Heart left ventricle (tissue), 16 donors: ENCODE results near the gene CAMTA1. TPM values are rescaled to one million over a fixed set of nuclear protein-coding genes. Genes with fewer than 3 reads are reported as not detected.

ENCODE experiments used
- ATAC-seq, 4 donors: fragments of 200-7000 bp; cut with Tn5 transposase; one replicate each; pipeline ENCODE4 v1.9.1; 2020 to 2022; ENCODE audit warnings: moderate library complexity in 4 of 4, mild to moderate bottlenecking in 3 of 4, moderate number of reproducible peaks in 1 of 4
- DNase-seq, 5 donors: peaks; one replicate each; pipeline ENCODE4 v3.0.0-alpha.2; 2020
- H3K27ac ChIP-seq, 12 donors: fragments of 200-600 bp; sonication (generic) in 4 of 12; one replicate each; pipeline versions ENCODE4 v1.5.0 to v1.8.0; 2016 to 2022; ENCODE audit warnings: mild to moderate bottlenecking in 2 of 12
- H3K27me3 ChIP-seq, 9 donors: fragments of 200-600 bp; sonication (generic) in 2 of 9; one replicate each; pipeline versions ENCODE4 v1.5.1 to v1.8.0; 2016 to 2022; ENCODE audit warnings: mild to moderate bottlenecking in 3 of 9
- H3K36me3 ChIP-seq, 9 donors: fragments of 200-600 bp; sonication (generic) in 2 of 9; one replicate each; pipeline versions ENCODE4 v1.5.0 to v1.8.0; 2018 to 2022; ENCODE audit warnings: mild to moderate bottlenecking in 2 of 9
- H3K4me1 ChIP-seq, 12 donors: fragments of 200-600 bp; sonication (generic) in 4 of 12; one replicate each; pipeline versions ENCODE4 v1.5.0 to v1.8.0; 2016 to 2022; ENCODE audit warnings: mild to moderate bottlenecking in 3 of 12
- H3K4me3 ChIP-seq, 12 donors: fragments of 200-600 bp; sonication (generic) in 4 of 12; one replicate each; pipeline versions ENCODE4 v1.5.0 to v1.8.0; 2017 to 2022; ENCODE audit warnings: mild to moderate bottlenecking in 9 of 12, moderate library complexity in 4 of 12
- H3K9me3 ChIP-seq, 12 donors: fragments of 200-600 bp; sonication (generic) in 4 of 12; one replicate each; pipeline versions ENCODE4 v1.5.0 to v1.8.0; 2016 to 2022; ENCODE audit warnings: mild to moderate bottlenecking in 1 of 12
- POLR2A ChIP-seq, 2 donors: fragments of 450-650 bp; IDR thresholded peaks; one replicate each; pipeline ENCODE4 v1.6.1; 2017; ENCODE audit warnings: antibody characterized with exemption in 2 of 2, mild to moderate bottlenecking in 2 of 2, moderate library complexity in 2 of 2
- WGBS, 4 donors: extraction: QIAGEN DNeasy Blood & Tissue Kit in 2 of 4; methylation state at CpG; one replicate each; pipeline versions ENCODE4 v1.1.5 to v1.1.7; 2013 to 2018; 5-methylcytosine and 5-hydroxymethylcytosine counted together
- intact Hi-C, 10 donors: fragments of 100-400 bp; cut with DNase I; formaldehyde crosslinking; loops; one replicate each; pipeline versions ENCODE4 v1.11.1 to v1.14.2; 2022
- polyA plus RNA-seq, 2 donors: library from polyadenylated mRNA; stranded (reverse); fragments of 200-250 nt; gene quantifications; one replicate each; pipeline ENCODE4 v1.2.3, GENCODE V29; 2013
- total RNA-seq, 9 donors: library from RNA; depleted of rRNA in 2 of 9; stranded (reverse); fragments of >200 nt in 2 of 9; fragmentation: NEBNext Ultra II Directional in 3 of 9; extraction: Animal tissue kit (Norgen Biotek cat#: 25700) in 3 of 9; gene quantifications; one replicate each; pipeline versions ENCODE4 v1.1.0 to v1.2.4, GENCODE V29; 2016 to 2023
- TF ChIP-seq, protein P1 (sequence below), 12 donors: fragments of 200-600 bp; sonication (generic) in 4 of 12; IDR thresholded peaks; one replicate each; pipeline versions ENCODE4 v1.5.0 to v1.8.0; 2018 to 2022; ENCODE audit warnings: antibody characterized with exemption in 12 of 12, mild to moderate bottlenecking in 5 of 12
- donor health status: ischemic (EF 13 %, LVEDD 7.1; RV severe dilation, severe dysfunction).
- donor health status: healthy with polysubstance abuse.
- donor health status: DM: no; HTN: yes; CAD: no.
- donor health status: DM: no; HTN: no; CAD: no.
- donor health status: ischemic (EF 25% LVEDD 6.9; RV normal size, moderate dysfunction).
- donor health status: ischemic (EF 25% LVEDD 5.7; RV mildly dilated, moderate dysfunction).
- donor health status: healthy.
- donor health status: DM: yes; HTN: yes; CAD: no.
- donor health status: ischemic (EF 35%, LVEDD 5.7; RV mildly dilated, moderate dysfunction).
- donor health status: nonischemic (EF 11% LVEDD 7.7; RV severe dilation, severe dysfunction).
- donor health status: DM: yes; HTN: yes; CAD: no.
- donor health status: PGD.
- donor health status: ischemic (EF 29% LVEDD 5.4; RV normal size, mild dysfunction).
- donor health status: nonischemic (EF 23%, LVEDD 6.1; RV moderate dilation, normal function).

Gene CAMTA1
- total and polyA plus RNA-seq, 11 donors, result 114 to 303 (median 137) TPM

DNA sequence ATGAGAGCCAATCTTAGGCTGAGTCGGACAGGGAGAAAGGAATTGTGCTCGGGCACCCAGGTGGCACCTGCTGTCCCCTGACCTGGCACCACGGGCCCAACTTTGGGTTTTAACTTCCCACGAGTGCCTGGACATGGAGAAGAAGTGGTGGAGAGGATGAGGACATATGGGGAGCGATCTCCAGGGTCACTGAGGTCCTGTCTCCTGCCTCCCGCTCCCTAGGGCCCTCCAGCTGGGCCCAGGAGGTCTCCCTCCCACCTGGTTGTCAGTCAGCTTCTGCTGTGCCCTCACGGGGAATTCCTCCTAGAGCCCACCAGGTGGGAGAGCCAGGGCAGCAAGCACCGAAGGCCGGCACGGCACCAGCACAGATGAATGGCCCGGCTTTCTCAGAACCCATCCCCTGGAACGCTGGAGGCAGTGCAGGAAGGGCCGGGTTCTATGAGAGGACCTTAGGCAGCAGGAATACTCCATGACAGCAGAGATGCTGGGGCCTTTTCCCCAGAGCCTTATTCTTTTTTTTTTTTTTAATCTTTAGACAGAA is 435.5 kb downstream of the CAMTA1 start:
- Histone ChIP-seq H3K27me3 (peaks cover 0 to 5% (median 0%) of the 10 kb centered on the region in 9 donors), H3K36me3 (no peaks in the 10 kb centered on the region), H3K4me1 (no peaks in the 10 kb centered on the region), H3K9me3 (peaks cover 0 to 2% (median 0%) of the 10 kb centered on the region in 12 donors), H3K27ac (peak overlapping the region in 1 of 12 donors; percentile 38), H3K4me3 (no peak overlapping the region)
- no peak for TF ChIP-seq POLR2A (IDR thresholded peaks at IDR 0.05)
- TF ChIP-seq, protein P1, sequence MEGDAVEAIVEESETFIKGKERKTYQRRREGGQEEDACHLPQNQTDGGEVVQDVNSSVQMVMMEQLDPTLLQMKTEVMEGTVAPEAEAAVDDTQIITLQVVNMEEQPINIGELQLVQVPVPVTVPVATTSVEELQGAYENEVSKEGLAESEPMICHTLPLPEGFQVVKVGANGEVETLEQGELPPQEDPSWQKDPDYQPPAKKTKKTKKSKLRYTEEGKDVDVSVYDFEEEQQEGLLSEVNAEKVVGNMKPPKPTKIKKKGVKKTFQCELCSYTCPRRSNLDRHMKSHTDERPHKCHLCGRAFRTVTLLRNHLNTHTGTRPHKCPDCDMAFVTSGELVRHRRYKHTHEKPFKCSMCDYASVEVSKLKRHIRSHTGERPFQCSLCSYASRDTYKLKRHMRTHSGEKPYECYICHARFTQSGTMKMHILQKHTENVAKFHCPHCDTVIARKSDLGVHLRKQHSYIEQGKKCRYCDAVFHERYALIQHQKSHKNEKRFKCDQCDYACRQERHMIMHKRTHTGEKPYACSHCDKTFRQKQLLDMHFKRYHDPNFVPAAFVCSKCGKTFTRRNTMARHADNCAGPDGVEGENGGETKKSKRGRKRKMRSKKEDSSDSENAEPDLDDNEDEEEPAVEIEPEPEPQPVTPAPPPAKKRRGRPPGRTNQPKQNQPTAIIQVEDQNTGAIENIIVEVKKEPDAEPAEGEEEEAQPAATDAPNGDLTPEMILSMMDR (IDR thresholded peaks at IDR 0.05), result no peak
- intact Hi-C loops, result loop anchor here in 4 of 10 donors (5.0 kb wide), 1 partner anchor 427 kb away; no protein-coding TSS in a partner anchor
- WGBS, 4 donors, result 83 to 93% (median 89%) methylated on average over 10 to 13 of the region's 13 CpGs
- ATAC-seq (no peak), DNase-seq (no peak)

DNA sequence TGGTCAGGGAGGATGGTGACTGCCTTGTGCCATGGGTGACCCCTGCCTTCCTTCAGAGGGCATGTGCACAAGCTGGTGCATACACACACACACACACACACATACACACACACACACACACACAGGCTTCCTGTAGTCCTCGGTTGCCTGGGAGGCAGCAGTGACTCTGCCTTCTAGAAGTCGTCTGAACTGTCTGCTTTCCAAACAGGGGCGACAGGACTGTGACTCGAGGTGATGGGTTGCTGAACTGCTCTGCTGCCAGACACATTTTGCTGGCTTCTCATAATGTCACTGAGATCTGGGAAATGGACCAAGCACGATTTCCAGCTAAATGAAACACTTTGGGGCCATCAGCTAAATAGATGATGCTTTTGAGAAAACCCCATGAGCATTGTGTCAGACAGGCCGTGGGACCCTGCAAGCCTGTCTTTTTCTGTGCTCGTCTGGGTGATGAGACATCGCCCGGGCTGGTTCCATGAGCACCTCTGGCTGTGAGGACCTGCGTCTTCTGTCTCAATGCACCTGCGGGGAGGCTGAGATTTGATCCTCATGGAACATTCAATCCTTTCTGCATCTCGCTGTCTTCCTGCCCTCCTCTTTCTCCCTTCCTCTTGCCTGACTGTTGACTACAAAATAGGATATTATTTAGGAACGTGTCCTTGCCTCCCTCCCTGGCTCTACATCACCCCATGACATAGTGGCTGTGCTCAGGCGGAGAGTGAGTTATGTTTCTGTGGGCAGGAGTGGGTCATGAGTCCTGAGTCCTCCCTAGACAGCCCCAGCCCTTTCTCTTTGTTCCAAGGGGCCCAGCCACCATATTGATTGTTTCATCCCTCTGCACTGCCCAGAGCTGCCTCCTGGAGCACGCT is 436.8 kb downstream of the CAMTA1 start:
- no peaks in the 10 kb centered on the region for H3K36me3 ChIP-seq
- WGBS, 4 donors, result 73 to 76% (median 75%) methylated on average over 13 to 15 of the region's 15 CpGs
- DNase-seq (no peak), ATAC-seq (no peak)
- peaks cover 0 to 2% (median 0%) of the 10 kb centered on the region in 12 donors for H3K9me3 ChIP-seq
- no peak overlapping the region for H3K27ac ChIP-seq
- H3K4me3 ChIP-seq, result no peak overlapping the region
- H3K27me3 ChIP-seq, result no peaks in the 10 kb centered on the region
- intact Hi-C loops, result loop anchor here in 4 of 10 donors (5.0 kb wide), 1 partner anchor 425 kb away; no protein-coding TSS in a partner anchor
- H3K4me1 ChIP-seq, result no peaks in the 10 kb centered on the region
- TF ChIP-seq, protein P1 (IDR thresholded peaks at IDR 0.05), result no peak
- TF ChIP-seq POLR2A (IDR thresholded peaks at IDR 0.05), result no peak

DNA sequence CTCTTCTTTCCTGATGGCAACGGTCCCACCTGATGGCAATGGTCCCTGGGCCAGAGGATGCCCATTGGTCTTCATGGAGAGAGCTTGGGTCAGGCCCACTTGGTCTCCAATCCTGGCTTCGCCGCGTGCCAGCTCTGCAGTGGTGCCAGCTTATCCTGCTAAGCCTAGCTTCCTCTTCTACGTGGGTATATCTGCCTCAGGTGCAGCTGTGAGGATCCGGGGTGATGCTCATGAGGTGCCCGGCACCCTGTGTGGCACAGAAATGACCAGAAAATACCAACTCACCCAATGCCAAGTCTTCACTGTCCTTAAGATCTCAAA is 437.4 kb downstream of the CAMTA1 start:
- Histone ChIP-seq H3K4me1 (no peaks in the 10 kb centered on the region), H3K9me3 (peaks cover 0 to 2% (median 0%) of the 10 kb centered on the region in 12 donors), H3K4me3 (no peak overlapping the region), H3K27me3 (no peaks in the 10 kb centered on the region), H3K36me3 (no peaks in the 10 kb centered on the region), H3K27ac (no peak overlapping the region)
- intact Hi-C loops, result loop anchor here in 4 of 10 donors (5.0 kb wide), 1 partner anchor 425 kb away; no protein-coding TSS in a partner anchor
- DNase-seq (no peak), ATAC-seq (no peak)
- no peak for TF ChIP-seq POLR2A (IDR thresholded peaks at IDR 0.05)
- TF ChIP-seq, protein P1 (IDR thresholded peaks at IDR 0.05), result no peak
- WGBS, 4 donors, result 83 to 92% (median 89%) methylated on average over 7 of the region's 7 CpGs
